ENCODE data around the gene FAM149B1. TPM values are rescaled to one million over a fixed set of nuclear protein-coding genes. Genes with fewer than 3 reads are reported as not detected.

FAM149B1 gene
- total RNA-seq (2016; rRNA removed; fragmentation: Illumina TruSeq; extraction: Trizol) (9.1 and 9.3 TPM in 2 replicates), polyA plus RNA-seq (2011; rRNA removed) (14.7 and 16.8 TPM in 2 replicates), polyA minus RNA-seq (2011; rRNA and poly(A)+ RNA removed; ENCODE audit: low replicate concordance) (10.6 and 13.2 TPM in 2 replicates), Bru-seq, nascent RNA (percentile 43 among the genes with signal in this experiment), BruChase-seq, experiment 1, labeled RNA remaining after a 6-hour chase (percentile 41 among the genes with signal in this experiment), BruChase-seq, experiment 2, labeled RNA remaining after a 2-hour chase (percentile 39 among the genes with signal in this experiment)
- 8.8 and 9.0 TPM in 2 replicates for total RNA-seq (2016; cell fraction: cytosol; rRNA removed; fragmentation: Illumina TruSeq; extraction: Trizol; ENCODE audit: low read depth)
- total RNA-seq (2016; cell fraction: insoluble cytoplasmic fraction; rRNA removed; fragmentation: Illumina TruSeq; extraction: Trizol), result 7.4 and 8.3 TPM in 2 replicates
- 14.6 and 16.2 TPM in 2 replicates for total RNA-seq (2016; cell fraction: membrane; rRNA removed; fragmentation: Illumina TruSeq; extraction: Trizol)
- total RNA-seq (2016; cell fraction: nucleus; rRNA removed; fragmentation: Illumina TruSeq; extraction: Trizol), result 5.7 and 8.2 TPM in 2 replicates
- polyA plus RNA-seq (2011; cell fraction: cytosol; rRNA removed), result 11.4 and 15.6 TPM in 2 replicates
- 16.3 and 16.9 TPM in 2 replicates for polyA plus RNA-seq (2011; cell fraction: nucleus; rRNA removed)
- polyA plus RNA-seq (2012), result 8.6 and 10.6 TPM in 2 replicates
- 9.0 and 10.7 TPM in 2 replicates for polyA plus RNA-seq (2016; cell fraction: cytosol; fragmentation: Illumina TruSeq; extraction: Trizol; ENCODE audit: low read depth)
- polyA plus RNA-seq (2016; cell fraction: insoluble cytoplasmic fraction; fragmentation: Illumina TruSeq; extraction: Trizol; ENCODE audit: low read depth), result 8.7 and 8.9 TPM in 2 replicates
- polyA plus RNA-seq (2016; cell fraction: membrane; fragmentation: Illumina TruSeq; extraction: Trizol; ENCODE audit: low read depth), result 14.0 and 17.5 TPM in 2 replicates
- 12.3 and 15.2 TPM in 2 replicates for polyA plus RNA-seq (2016; cell fraction: nucleus; fragmentation: Illumina TruSeq; extraction: Trizol; ENCODE audit: insufficient read depth, low read depth)
- 6.1 and 10.5 TPM in 2 replicates for polyA minus RNA-seq (2011; cell fraction: cytosol; rRNA and poly(A)+ RNA removed)
- polyA minus RNA-seq (2011; cell fraction: nucleus; rRNA and poly(A)+ RNA removed), result 9.9 and 15.8 TPM in 2 replicates
- long read RNA-seq, experiment 1, partial matches to known transcripts, result 1 of 1 reads
- long read RNA-seq, experiment 1, other reads (novel, unspliced or antisense), result 0 of 1 reads
- long read RNA-seq, experiment 2, partial matches to known transcripts, result 2 of 9 reads
- long read RNA-seq, experiment 2, other reads (novel, unspliced or antisense), result 7 of 9 reads

DNA sequence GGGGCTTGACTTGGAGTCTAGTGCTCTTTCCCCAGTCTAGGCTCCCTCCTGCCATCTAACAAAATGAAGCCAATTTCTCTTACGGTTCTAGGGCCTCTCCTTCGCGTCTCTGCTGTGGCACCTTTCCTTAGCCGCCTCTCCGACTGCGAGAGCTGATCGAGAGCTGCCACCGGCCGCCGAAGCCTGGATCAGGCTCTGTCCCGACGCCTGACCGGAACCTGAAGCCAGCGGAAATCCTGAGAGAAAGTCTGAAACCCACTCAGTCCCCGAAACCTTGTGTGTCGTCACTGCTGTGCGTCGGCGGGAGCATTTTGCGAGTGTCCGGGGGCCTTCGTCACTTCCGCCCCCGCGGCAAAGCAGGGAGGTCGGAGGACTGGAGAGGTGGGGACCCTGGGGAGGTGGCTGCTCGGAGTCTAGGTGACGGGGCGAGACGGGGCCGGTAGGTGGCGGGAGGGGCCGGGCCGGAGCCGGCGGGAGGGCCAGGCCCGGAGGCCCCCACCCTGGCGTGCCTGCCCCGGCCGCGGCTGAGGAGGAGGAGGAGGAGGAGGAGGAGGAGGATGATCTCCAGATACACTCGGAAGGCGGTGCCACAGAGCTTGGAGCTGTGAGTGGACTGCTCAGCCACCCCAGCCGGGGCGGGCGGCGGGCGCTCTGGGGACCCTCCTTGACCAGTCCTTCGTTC lies at the start of gene FAM149B1, which contains the start of gene ECD:
TSS of gene FAM149B1 (plus strand) at position 337 of the 682 bp plus-strand sequence. CDS start at position 558, 221 bp downstream.
TSS of gene ECD (minus strand) at position 226 of the 682 bp plus-strand sequence. CDS start 4,071 bp downstream, outside the sequence.
- Histone ChIP-seq H3K4me1 (ENCODE audit: insufficient read depth, low read length) (peaks cover 15% of the 10 kb centered on the region), H4K20me1 (ENCODE audit: insufficient read depth, low read length) (no peaks in the 10 kb centered on the region), H3K79me2 (ENCODE audit: insufficient read depth, low read length) (peaks cover 39% of the 10 kb centered on the region), H3K4me2 (ENCODE audit: low read depth, low read length) (peak within 1 kb of the TSS; percentile 85), H3K4me3 (replicated peaks in 1 of 3; ENCODE audit: insufficient read depth in 1 of 3, low read depth in 2 of 3, low read length in 3 of 3) (peak within 1 kb of the TSS; percentile 80 to 89 (median 84)), H3K9me3 (ENCODE audit: low read length) (no peaks in the 10 kb centered on the region), H3K9ac (ENCODE audit: insufficient read depth, low read depth, low read length) (peak within 1 kb of the TSS; percentile 93), H3K27ac (ENCODE audit: extremely low read length, insufficient read depth, low read length) (peak within 1 kb of the TSS; percentile 89), H3K36me3 (replicated peaks in 1 of 2; ENCODE audit: control insufficient read depth in 1 of 2, insufficient read depth in 2 of 2, low read length in 2 of 2) (peaks cover 0 to 13% of the 10 kb centered on the region in 2 experiments; a peak in 1 of 5 replicates), H3K27me3 (ENCODE audit: control insufficient read depth in 1 of 2, insufficient read depth in 2 of 2, low read length in 2 of 2) (no peaks in the 10 kb centered on the region; a peak in 1 of 5 replicates), H2AFZ (ENCODE audit: low read length) (peak within 1 kb of the TSS; percentile 1)
- CTCF ChIA-PET (ENCODE audit: low intra/inter-chr PET ratio, low total read pairs), result interaction anchor here (1.8 kb wide), 1 partner anchor 51 kb away, joined by 4 read pairs; no protein-coding TSS in a partner anchor
- intact Hi-C loops (cut with micrococcal nuclease; ENCODE audit: unreplicated experiment) (loop anchor here (2.0 kb wide), 3 partner anchors 51 to 79 kb away; partner anchors contain the start of genes DNAJC9 and P4HA1), in situ Hi-C loops (cut with HindIII; ENCODE audit: extremely low pct_ligation_motif_present, low pct_unique_long_range_greater_than_20kb) (no loop called here)
- 2% methylated on average over 29 of the region's 49 CpGs for WGBS (ENCODE audit: low lambda C conversion rate)
- FAIRE-seq (peak; percentile 83), DNase-seq (ENCODE audit: low spot score) (peak; percentile 95), ATAC-seq (peak; percentile 98)
- POLR2A ChIA-PET, result interaction anchor here (0.8 to 3.2 kb wide), 12 partner anchors 11 to 334 kb away, joined by 3 to 20 read pairs (median 4); partner anchors contain the start of genes DNAJC9, NUDT13 and P4HA1
- BruUV-seq (replicated peaks), result no TSS peak
- TF ChIP-seq EP300 (IDR thresholded peaks at IDR 0.05; ENCODE audit: low read depth in 2 of 2, low read length in 2 of 2), result peak; percentile 28 to 63; a peak in 3 of 4 replicates
- peak; percentile 16; the same call in 1 of the 2 replicates for TF ChIP-seq EP300 (CRISPR knock-in tag; IDR thresholded peaks at IDR 0.05; ENCODE audit: borderline replicate concordance)
- TF ChIP-seq YEATS4 (CRISPR knock-in tag; IDR thresholded peaks at IDR 0.05; ENCODE audit: borderline replicate concordance), result peak; percentile 71
- 0 out of 2 replicates have a peak, but pooled peaks have one; percentile 30 for TF ChIP-seq ZNF451 (CRISPR knock-in tag; IDR thresholded peaks at IDR 0.05)
- peak; percentile 96 for TF ChIP-seq THAP11 (CRISPR knock-in tag; IDR thresholded peaks at IDR 0.05)
- TF ChIP-seq TARDBP (CRISPR knock-in tag; IDR thresholded peaks at IDR 0.05), result peak; percentile 97
- TF ChIP-seq FOXO1 (CRISPR knock-in tag; IDR thresholded peaks at IDR 0.05), result peak; percentile 24; the same call in 1 of the 2 replicates
- TF ChIP-seq ARNT2 (CRISPR knock-in tag; IDR thresholded peaks at IDR 0.05; ENCODE audit: low read depth), result peak; percentile 71; the same call in 1 of the 2 replicates
- peak; percentile 77 for TF ChIP-seq ZFX (CRISPR knock-in tag; IDR thresholded peaks at IDR 0.05; ENCODE audit: low read depth)
- TF ChIP-seq, protein P1, sequence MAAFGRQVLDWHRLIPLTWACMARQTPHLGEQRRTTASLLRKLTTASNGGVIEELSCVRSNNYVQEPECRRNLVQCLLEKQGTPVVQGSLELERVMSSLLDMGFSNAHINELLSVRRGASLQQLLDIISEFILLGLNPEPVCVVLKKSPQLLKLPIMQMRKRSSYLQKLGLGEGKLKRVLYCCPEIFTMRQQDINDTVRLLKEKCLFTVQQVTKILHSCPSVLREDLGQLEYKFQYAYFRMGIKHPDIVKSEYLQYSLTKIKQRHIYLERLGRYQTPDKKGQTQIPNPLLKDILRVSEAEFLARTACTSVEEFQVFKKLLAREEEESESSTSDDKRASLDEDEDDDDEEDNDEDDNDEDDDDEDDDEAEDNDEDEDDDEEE (CRISPR knock-in tag; IDR thresholded peaks at IDR 0.05), result peak; percentile 85; the same call in 1 of the 2 replicates
- TF ChIP-seq NFYC (CRISPR knock-in tag; IDR thresholded peaks at IDR 0.05), result peak; percentile 53; the same call in 1 of the 2 replicates
- peak; percentile 67; the same call in 1 of the 2 replicates for TF ChIP-seq GATAD2A (CRISPR knock-in tag; IDR thresholded peaks at IDR 0.05)
- 0 out of 2 replicates have a peak, but pooled peaks have one; percentile 7 for TF ChIP-seq GFI1 (CRISPR knock-in tag; IDR thresholded peaks at IDR 0.05; ENCODE audit: borderline replicate concordance)
- TF ChIP-seq ZKSCAN1 (IDR thresholded peaks at IDR 0.05; ENCODE audit: low read length), result peak; percentile 78
- TF ChIP-seq, protein P2, sequence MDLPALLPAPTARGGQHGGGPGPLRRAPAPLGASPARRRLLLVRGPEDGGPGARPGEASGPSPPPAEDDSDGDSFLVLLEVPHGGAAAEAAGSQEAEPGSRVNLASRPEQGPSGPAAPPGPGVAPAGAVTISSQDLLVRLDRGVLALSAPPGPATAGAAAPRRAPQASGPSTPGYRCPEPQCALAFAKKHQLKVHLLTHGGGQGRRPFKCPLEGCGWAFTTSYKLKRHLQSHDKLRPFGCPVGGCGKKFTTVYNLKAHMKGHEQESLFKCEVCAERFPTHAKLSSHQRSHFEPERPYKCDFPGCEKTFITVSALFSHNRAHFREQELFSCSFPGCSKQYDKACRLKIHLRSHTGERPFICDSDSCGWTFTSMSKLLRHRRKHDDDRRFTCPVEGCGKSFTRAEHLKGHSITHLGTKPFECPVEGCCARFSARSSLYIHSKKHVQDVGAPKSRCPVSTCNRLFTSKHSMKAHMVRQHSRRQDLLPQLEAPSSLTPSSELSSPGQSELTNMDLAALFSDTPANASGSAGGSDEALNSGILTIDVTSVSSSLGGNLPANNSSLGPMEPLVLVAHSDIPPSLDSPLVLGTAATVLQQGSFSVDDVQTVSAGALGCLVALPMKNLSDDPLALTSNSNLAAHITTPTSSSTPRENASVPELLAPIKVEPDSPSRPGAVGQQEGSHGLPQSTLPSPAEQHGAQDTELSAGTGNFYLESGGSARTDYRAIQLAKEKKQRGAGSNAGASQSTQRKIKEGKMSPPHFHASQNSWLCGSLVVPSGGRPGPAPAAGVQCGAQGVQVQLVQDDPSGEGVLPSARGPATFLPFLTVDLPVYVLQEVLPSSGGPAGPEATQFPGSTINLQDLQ (CRISPR knock-in tag; IDR thresholded peaks at IDR 0.05), result peak; percentile 90; the same call in 1 of the 2 replicates

All from HepG2 (cell line).